ENCODE results near the gene DAGLA. TPM values are rescaled to one million over a fixed set of nuclear protein-coding genes. Genes with fewer than 3 reads are reported as not detected.

Gene DAGLA
- total and polyA plus RNA-seq, 7 donors = 0.57 to 5.1 (median 2.1) TPM

DNA sequence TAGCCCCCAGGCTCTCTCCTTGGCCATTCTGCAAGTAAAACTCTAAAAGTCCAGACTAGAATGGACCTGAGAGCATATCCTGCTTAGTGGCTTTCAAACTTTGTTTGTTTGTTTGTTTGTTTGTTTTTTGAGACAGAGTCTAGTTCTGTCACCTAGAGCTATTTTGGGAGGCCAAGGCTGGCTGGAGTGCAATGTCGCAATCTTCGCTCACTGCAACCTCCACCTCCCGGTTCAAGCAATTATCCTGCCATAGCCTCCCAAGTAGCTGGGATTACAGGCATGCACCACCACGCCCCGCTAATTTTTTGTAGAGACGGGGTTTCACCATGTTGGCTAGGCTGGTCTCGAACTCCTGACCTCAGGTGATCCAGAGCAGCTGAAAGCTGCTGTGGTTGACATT lies 28.9 kb downstream of the DAGLA start:
- Histone ChIP-seq H3K4me1 (peaks cover 16% of the 10 kb centered on the region), H3K9me3 (no peaks in the 10 kb centered on the region), H3K36me3 (ENCODE audit: insufficient read depth in 1 of 2, low read depth in 1 of 2) (no peaks in the 10 kb centered on the region), H3K4me3 (no peak overlapping the region), H3K27ac (peak overlapping the region; percentile 10), H3K27me3 (ENCODE audit: insufficient read depth in 3 of 3, low read length in 2 of 3) (no peaks in the 10 kb centered on the region)
- DNase-seq (no peak), ATAC-seq (peak in 2 of 4 donors; percentile 44 to 65)
- intact Hi-C loops (cut with DNase I) = no loop called here
- WGBS, 3 donors = 65 to 90% (median 74%) methylated on average over 7 of the region's 7 CpGs
- no peak for TF ChIP-seq CTCF (IDR thresholded peaks at IDR 0.05)

DNA sequence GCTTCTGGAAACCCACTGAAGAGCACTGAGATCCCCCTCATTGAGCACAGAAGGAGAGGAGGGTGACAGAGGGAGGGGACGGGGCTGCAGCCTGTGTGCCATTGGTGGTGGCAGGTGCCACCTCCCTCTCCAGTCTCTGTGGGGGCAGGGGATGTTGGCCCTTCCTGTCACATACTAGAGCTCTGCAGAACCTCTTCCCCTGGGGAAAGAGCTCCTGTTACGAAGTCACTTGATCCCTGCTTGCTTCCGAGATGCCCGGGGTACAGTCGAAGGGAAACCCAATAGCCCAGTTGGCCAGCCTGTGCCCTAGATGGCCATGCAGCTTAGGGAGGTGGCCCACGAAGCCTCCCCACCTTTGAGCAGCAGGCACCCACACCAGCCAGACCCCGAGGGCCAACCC lies 29.4 kb downstream of the DAGLA start:
- Histone ChIP-seq H3K27me3 (ENCODE audit: insufficient read depth in 3 of 3, low read length in 2 of 3) (no peaks in the 10 kb centered on the region), H3K9me3 (no peaks in the 10 kb centered on the region), H3K27ac (peak overlapping the region; percentile 10), H3K36me3 (ENCODE audit: insufficient read depth in 1 of 2, low read depth in 1 of 2) (no peaks in the 10 kb centered on the region), H3K4me3 (no peak overlapping the region), H3K4me1 (peaks cover 16% of the 10 kb centered on the region)
- no peak for TF ChIP-seq CTCF (IDR thresholded peaks at IDR 0.05)
- intact Hi-C loops (cut with DNase I) = no loop called here
- DNase-seq (no peak), ATAC-seq (peak; percentile 43 to 68 (median 52))
- 22 to 32% (median 23%) methylated on average over 7 of the region's 7 CpGs for WGBS, 3 donors

- no peak for DNase-seq
- 76 to 97% (median 83%) methylated on average over 7 of the region's 7 CpGs for WGBS, 3 donors
- ATAC-seq = no peak
- no peaks in the 10 kb centered on the region for H3K9me3 ChIP-seq
- intact Hi-C loops (cut with DNase I) = no loop called here
- H3K27ac ChIP-seq = peak overlapping the region; percentile 10
- no peaks in the 10 kb centered on the region for H3K27me3 ChIP-seq (ENCODE audit: insufficient read depth in 3 of 3, low read length in 2 of 3)
- TF ChIP-seq CTCF (IDR thresholded peaks at IDR 0.05) = no peak
- no peak overlapping the region for H3K4me3 ChIP-seq
- H3K36me3 ChIP-seq (ENCODE audit: insufficient read depth in 1 of 2, low read depth in 1 of 2) = no peaks in the 10 kb centered on the region
- H3K4me1 ChIP-seq = peaks cover 16% of the 10 kb centered on the region
Measured at GRCh38 chr11:61710019-61710418, 29.8 kb downstream of the DAGLA start.

DNA sequence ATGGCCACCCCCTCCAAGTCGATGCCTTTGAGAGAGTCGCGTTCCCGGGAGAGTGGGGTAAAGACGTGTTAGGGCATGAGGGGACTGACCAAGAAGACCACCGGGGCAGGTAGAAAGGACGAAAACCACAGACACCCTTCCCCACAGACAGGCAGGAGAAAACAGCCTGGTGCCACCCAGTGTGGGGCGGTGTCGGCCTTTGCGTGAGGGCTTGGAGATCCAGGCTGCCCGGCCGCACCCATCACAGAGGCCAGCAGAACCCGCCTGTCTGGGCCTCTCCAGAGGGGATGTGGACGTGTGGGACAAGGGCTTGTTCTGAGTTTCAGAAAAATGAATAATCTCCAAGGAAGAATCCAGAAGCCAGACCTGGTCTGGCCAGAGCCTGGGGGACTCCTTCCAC lies 30.8 kb downstream of the DAGLA start:
- WGBS, 3 donors = 88 to 92% (median 91%) methylated on average over 14 of the region's 14 CpGs
- H3K27ac ChIP-seq = peak overlapping the region; percentile 30
- no peak overlapping the region for H3K4me3 ChIP-seq
- no peak for DNase-seq
- H3K4me1 ChIP-seq = peaks cover 16% of the 10 kb centered on the region
- intact Hi-C loops (cut with DNase I) = no loop called here
- H3K27me3 ChIP-seq (ENCODE audit: insufficient read depth in 3 of 3, low read length in 2 of 3) = no peaks in the 10 kb centered on the region
- TF ChIP-seq CTCF (IDR thresholded peaks at IDR 0.05) = no peak
- no peaks in the 10 kb centered on the region for H3K36me3 ChIP-seq (ENCODE audit: insufficient read depth in 1 of 2, low read depth in 1 of 2)
- no peak for ATAC-seq
- no peaks in the 10 kb centered on the region for H3K9me3 ChIP-seq

DNA sequence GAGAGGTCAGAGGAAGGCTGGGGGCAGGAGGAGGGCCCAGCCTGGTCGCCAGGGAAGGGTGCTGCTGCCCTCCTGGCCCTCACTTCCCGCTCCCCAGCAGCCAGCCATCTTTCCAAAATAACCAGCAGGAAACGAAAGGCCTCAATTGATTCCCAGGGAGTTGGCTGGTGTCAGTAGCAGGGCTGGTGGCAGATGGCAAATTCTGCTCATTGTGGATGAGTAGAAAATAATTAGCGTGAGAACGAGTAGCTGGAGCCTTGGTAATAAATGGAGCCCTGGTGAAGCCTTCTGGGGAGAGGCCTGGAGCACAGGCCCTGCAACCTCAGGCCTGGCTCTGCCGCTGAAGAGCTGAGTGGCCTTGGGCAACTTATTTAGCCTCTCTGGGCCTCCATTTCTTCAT lies 31.3 kb downstream of the DAGLA start:
- TF ChIP-seq CTCF (IDR thresholded peaks at IDR 0.05) = no peak
- peaks cover 16% of the 10 kb centered on the region for H3K4me1 ChIP-seq
- H3K9me3 ChIP-seq = no peaks in the 10 kb centered on the region
- H3K4me3 ChIP-seq = no peak overlapping the region
- H3K27ac ChIP-seq = peak overlapping the region; percentile 30
- ATAC-seq = no peak
- H3K27me3 ChIP-seq (ENCODE audit: insufficient read depth in 3 of 3, low read length in 2 of 3) = no peaks in the 10 kb centered on the region
- no peak for DNase-seq
- no peaks in the 10 kb centered on the region for H3K36me3 ChIP-seq (ENCODE audit: insufficient read depth in 1 of 2, low read depth in 1 of 2)
- 54 to 77% (median 60%) methylated on average over 6 of the region's 6 CpGs for WGBS, 3 donors
- intact Hi-C loops (cut with DNase I) = no loop called here
